Activated T-cell treated with anti-CD3 and anti-CD28 coated beads, Interleukin-2, amount 50 U/mL, for 4 hours (primary cell): ENCODE data around the gene MTG1. TPM values are rescaled to one million over a fixed set of nuclear protein-coding genes. Genes with fewer than 3 reads are reported as not detected.
A peak's percentile ranks its signal among the peaks of the same experiment; 100 is the strongest.

ENCODE experiments used
- ATAC-seq, 2 donors: fragments of 200-7000 bp; cut with Tn5 transposase; one replicate each; pipeline ENCODE4 v1.10.0; 2021
- DNase-seq: peaks from one replicate; pipeline ENCODE4 v3.0.0-alpha.2; 2020
- H3K27me3 Mint-ChIP-seq: one replicate; pipeline ENCODE4 v1.8.0; 2021; ENCODE audit warnings: low read depth, mixed read lengths
- H3K36me3 Mint-ChIP-seq: one replicate; pipeline ENCODE4 v1.8.0; 2022; ENCODE audit warnings: mixed read lengths; ENCODE audit not compliant: insufficient read depth
- H3K4me1 Mint-ChIP-seq: one replicate; pipeline ENCODE4 v1.8.0; 2021; ENCODE audit warnings: low read depth, mixed read lengths
- H3K4me3 Mint-ChIP-seq: one replicate; pipeline ENCODE4 v1.8.0; 2021; ENCODE audit warnings: mild to moderate bottlenecking, moderate library complexity, mixed read lengths
- H3K9me3 Mint-ChIP-seq: one replicate; pipeline ENCODE4 v1.8.0; 2021; ENCODE audit warnings: mixed read lengths
- total RNA-seq, 3 donors: library from RNA; stranded (reverse); gene quantifications; one replicate each; pipeline ENCODE4 v1.2.1, GENCODE V29; 2021

MTG1 gene
- total RNA-seq, 3 donors from 2014 or later = 60.3 to 68.1 (median 67.1) TPM

DNA sequence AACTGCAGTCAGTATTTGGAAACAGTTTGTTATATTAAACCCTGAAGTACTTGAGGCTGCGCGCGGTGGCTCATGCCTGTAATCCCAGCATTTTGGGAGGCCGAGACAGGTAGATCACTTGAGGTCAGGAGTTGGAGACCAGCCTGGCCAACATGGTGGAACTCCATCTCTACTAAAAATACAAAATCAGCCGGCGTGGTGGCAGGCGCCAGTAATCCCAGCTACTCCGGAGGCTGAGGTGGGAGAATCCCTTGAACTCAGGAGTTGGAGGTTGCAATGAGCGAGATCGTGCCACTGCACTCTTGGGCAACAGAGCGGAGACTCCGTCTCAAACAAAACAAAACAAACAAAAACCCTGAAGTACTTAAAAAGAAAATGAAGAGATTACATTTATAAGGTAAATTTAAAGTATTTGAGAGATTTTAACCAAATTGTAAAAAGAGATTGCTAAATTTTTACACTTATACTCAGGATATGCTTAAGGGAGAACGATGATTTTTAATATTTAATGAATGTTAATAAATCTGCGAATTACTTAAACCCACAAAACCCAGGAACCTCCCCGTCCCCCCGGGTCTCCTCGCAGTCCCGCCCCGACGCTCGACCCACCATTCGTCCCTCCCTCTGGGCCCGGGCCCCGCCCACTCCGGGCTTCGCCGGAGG, 425 bp upstream of the MTG1 start:
- Mint-ChIP-seq H3K9me3 (no peaks in the 10 kb centered on the region), H3K4me1 (peaks cover 56% of the 10 kb centered on the region), H3K36me3 (peaks cover 10% of the 10 kb centered on the region)

DNA sequence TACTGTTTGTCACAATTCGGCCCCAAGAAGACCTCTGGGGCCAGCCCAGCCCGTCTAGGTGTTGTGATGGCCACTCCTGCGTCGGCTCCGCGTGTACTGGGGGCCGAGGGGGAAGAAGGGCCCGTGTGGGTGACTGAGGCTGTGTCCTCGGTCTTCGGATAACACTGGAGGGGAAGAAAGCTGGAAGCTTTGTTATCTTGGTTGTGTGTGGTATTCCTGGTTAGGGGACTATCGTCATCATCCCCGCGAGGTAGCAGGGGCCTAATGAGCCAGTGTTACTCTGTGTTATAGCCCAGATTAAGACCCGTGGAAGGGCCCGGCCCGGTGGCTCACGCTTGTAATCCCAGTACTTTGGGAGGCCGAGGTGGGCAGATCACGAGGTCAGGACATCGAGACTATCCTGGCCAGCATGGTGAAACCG, 854 bp downstream of the MTG1 start:
- peaks cover 49% of the 10 kb centered on the region for H3K4me1 Mint-ChIP-seq
- H3K4me3 Mint-ChIP-seq = peak overlapping the region; percentile 91

More for the DNA sequence above, 425 bp upstream of the MTG1 start:
- no peaks in the 10 kb centered on the region for H3K27me3 Mint-ChIP-seq
- no peak for ATAC-seq
- H3K4me3 Mint-ChIP-seq = peak overlapping the region; percentile 91
- no peak for DNase-seq

DNA sequence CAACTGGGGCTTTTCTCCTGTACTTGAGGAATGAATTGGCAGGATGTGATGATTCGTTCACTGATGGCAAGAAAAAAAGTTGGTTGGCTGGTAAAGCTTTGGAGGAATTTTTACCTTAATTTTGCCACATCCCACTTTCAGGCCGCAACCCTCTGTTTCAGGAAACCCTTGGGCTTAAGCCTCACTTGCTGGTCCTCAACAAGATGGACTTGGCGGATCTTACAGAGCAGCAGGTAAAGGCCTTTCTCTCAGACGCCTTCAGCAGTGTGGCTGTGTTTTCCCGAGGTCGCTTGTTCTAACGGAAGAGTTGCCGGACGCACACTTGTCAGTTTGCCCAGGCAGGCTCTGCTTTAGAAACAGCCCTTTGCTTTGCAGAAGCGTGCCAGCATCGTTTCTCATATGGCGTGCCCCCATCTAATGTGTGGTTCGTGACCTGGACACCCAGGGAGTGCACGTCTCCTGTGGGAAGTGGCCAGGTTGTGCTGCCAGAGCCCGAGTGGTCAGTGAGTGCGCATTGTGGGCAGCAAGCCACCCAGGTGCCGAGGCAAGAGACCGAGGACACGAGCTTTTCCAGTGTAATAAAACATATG, 2.2 kb downstream of the MTG1 start:
- DNase-seq = no peak
- Mint-ChIP-seq H3K9me3 (no peaks in the 10 kb centered on the region), H3K4me3 (peak overlapping the region; percentile 91), H3K4me1 (peaks cover 45% of the 10 kb centered on the region), H3K27me3 (no peaks in the 10 kb centered on the region), H3K36me3 (peaks cover 18% of the 10 kb centered on the region)
- no peak for ATAC-seq

More for the DNA sequence above, 854 bp downstream of the MTG1 start:
- H3K9me3 Mint-ChIP-seq = no peaks in the 10 kb centered on the region
- no peaks in the 10 kb centered on the region for H3K27me3 Mint-ChIP-seq
- DNase-seq (no peak), ATAC-seq (no peak)
- peaks cover 16% of the 10 kb centered on the region for H3K36me3 Mint-ChIP-seq

- Mint-ChIP-seq H3K36me3 (peaks cover 29% of the 10 kb centered on the region), H3K4me1 (peaks cover 40% of the 10 kb centered on the region), H3K27me3 (no peaks in the 10 kb centered on the region), H3K4me3 (no peak overlapping the region), H3K9me3 (no peaks in the 10 kb centered on the region)
- ATAC-seq = no peak
- DNase-seq = no peak
Measured at GRCh38 chr10:133397938-133398337, 4.0 kb downstream of the MTG1 start.

DNA sequence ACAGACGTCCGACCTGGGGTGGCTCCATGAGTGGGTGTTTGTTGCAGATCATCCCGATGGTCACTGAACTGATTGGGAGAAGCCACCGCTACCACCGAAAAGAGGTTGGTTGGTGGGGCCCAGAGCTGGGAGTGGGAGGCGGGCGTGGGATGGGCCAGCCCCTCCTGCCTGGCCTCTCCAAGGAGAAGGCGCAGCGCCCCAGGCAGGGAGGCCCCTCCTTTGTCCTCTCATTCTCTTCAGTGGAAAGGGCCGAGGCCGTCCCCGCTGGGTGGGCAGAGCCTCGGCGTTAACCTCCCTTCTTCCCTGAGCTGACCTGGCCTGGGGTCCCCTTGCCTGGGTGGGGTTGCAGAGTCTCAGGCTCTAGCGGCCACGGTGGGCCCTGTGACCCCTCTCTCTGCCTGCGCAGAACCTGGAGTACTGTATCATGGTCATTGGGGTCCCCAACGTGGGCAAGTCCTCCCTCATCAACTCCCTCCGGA, 5.2 kb downstream of the MTG1 start:
- Mint-ChIP-seq H3K9me3 (no peaks in the 10 kb centered on the region), H3K4me1 (peaks cover 41% of the 10 kb centered on the region), H3K27me3 (no peaks in the 10 kb centered on the region), H3K36me3 (peaks cover 35% of the 10 kb centered on the region), H3K4me3 (no peak overlapping the region)
- DNase-seq (no peak), ATAC-seq (no peak)

GRCh38 chr10:133400624-133401424, 6.9 kb downstream of the MTG1 start:
- Mint-ChIP-seq H3K27me3 (no peaks in the 10 kb centered on the region), H3K36me3 (peaks cover 45% of the 10 kb centered on the region), H3K4me1 (peaks cover 41% of the 10 kb centered on the region), H3K4me3 (no peak overlapping the region), H3K9me3 (no peaks in the 10 kb centered on the region)
- ATAC-seq = peak; percentile 41 to 46
- no peak for DNase-seq

DNA sequence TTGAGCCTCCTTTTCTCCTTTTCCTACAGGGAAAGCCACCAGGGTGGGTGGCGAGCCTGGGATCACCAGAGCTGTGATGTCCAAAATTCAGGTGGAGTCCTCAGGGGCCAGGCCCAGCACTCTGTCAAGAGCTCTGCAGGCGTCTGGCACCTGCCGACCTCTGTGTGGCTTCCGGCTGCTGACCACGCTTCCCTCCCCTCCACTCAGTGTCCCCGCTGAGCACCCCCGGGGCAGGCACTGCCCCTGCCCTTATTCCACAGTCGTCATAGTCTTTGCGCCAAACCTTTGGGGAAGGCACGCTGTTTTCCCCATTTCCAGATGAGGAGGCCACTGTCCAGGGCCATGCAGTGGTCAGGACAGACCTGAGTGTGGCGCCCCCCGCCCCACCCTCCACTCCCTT, 7.5 kb downstream of the MTG1 start:
- Mint-ChIP-seq H3K27me3 (no peaks in the 10 kb centered on the region), H3K4me3 (no peak overlapping the region), H3K36me3 (peaks cover 49% of the 10 kb centered on the region), H3K4me1 (peaks cover 43% of the 10 kb centered on the region), H3K9me3 (no peaks in the 10 kb centered on the region)
- DNase-seq (no peak), ATAC-seq (no peak)

DNA sequence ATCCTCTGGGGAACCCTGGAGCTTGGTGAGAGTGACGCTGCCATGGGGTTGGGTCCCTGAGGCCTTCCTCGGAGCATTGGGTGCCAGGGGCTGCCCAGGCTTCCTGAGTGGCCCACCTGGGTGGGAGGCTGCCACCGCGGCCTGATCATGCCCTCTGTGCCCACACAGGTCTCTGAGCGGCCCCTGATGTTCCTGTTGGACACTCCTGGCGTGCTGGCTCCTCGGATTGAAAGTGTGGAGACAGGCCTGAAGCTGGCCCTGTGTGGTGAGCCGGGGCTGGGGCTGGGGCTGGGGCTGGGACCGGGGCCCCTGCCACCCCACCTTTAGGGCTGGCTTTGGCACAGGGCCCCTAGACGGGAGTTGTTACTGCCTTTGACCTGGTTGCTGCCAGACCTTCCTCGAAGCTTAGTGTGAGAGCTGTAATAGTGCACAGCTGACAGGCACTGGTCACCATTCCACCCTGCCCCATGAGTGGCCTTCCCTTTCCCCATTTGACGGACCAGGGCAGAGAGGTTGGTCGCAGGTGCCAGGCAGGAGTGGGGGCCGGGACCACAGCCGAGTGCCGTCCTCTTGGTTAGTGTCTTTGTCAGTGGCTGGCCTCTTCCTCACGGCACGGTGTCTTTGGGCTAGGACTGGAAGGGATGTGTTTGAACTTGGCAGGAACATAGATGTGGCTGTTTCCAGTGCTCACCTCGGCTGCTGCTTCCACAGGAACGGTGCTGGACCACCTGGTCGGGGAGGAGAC, 8.2 kb downstream of the MTG1 start:
- H3K4me3 Mint-ChIP-seq = no peak overlapping the region
- H3K36me3 Mint-ChIP-seq = peaks cover 53% of the 10 kb centered on the region
- no peaks in the 10 kb centered on the region for H3K27me3 Mint-ChIP-seq
- DNase-seq (no peak), ATAC-seq (no peak)
- no peaks in the 10 kb centered on the region for H3K9me3 Mint-ChIP-seq
- peaks cover 46% of the 10 kb centered on the region for H3K4me1 Mint-ChIP-seq

DNA sequence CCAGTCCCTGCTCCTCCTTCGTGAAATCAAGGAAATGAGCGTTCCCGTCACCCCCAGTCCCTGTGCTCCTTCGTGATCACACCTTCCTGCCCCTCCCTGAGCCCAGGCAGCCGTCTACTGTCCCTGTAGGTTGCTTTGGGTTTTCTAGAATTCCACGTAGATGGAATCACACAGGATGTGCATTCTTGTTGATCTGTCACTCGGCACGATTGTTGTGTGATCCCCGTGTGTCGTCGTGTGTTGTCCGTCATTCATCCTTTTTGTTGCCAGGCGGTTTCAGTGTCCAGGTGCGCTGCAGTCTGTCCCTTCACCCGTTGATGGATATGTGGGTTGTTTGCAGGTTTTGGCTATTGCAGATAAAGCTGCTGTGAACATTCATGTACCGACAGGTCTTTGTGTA, 9.4 kb downstream of the MTG1 start:
- DNase-seq (no peak), ATAC-seq (no peak)
- Mint-ChIP-seq H3K4me1 (peaks cover 48% of the 10 kb centered on the region), H3K9me3 (no peaks in the 10 kb centered on the region), H3K4me3 (no peak overlapping the region), H3K27me3 (no peaks in the 10 kb centered on the region), H3K36me3 (peaks cover 56% of the 10 kb centered on the region)

DNA sequence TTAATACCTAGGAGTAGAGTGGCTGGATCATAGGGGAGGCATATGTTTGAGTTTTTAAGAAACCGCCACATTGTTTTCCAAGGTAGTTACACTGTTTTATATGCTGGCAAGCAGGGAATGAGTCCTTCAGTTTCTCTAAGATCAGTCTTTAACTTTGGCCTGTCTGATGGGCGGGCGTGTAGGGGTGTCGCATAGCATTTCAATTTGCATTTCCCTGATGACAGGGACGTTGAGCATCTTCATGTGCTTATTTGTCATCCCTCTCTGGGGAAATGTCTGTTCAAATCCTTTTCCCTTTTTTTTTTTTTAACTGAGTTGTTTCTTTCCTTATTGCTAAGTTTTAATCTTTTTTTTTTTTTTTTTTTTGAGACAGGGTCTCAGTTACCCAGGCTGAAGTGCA, 9.8 kb downstream of the MTG1 start:
- Mint-ChIP-seq H3K4me1 (peaks cover 51% of the 10 kb centered on the region), H3K36me3 (peaks cover 58% of the 10 kb centered on the region), H3K27me3 (no peaks in the 10 kb centered on the region), H3K9me3 (no peaks in the 10 kb centered on the region), H3K4me3 (no peak overlapping the region)
- DNase-seq (no peak), ATAC-seq (no peak)

- Mint-ChIP-seq H3K4me3 (no peak overlapping the region), H3K36me3 (peaks cover 65% of the 10 kb centered on the region), H3K4me1 (peaks cover 55% of the 10 kb centered on the region), H3K9me3 (no peaks in the 10 kb centered on the region), H3K27me3 (no peaks in the 10 kb centered on the region)
- ATAC-seq = no peak
- DNase-seq = no peak
Measured at GRCh38 chr10:133405272-133405671, 11.3 kb downstream of the MTG1 start.

DNA sequence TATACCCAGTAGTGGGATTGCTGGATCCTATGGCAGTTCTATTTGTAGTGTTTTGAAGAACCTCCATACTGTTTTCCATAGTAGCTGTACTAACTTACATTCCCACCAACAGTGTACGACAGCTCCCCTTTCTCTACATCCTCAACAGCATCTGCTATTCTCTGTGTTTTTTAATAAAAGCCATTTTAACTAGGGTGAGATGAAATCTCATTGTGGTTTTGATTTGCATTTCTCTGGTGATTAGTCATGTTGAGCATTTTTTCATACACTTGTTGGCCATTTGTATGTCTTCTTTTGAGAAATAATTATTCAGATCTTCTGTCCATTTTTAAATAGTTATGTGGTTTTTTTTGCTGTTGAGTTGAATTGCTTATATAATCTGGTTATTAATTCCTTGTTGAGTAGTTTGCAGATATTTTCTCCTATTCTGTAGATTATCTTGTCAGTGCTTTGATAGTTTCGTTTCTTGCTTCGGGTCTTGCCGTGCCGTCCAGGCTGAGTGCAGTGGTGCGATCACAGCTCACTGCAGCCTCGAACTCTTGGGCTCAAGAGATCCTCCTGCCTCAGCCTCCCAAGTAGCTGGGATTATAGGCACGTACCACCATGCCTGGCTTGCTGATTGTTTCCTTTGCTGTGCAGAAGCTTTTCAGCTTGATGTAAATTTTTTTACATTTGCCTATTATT, 12.0 kb downstream of the MTG1 start:
- H3K4me3 Mint-ChIP-seq = no peak overlapping the region
- DNase-seq (no peak), ATAC-seq (peak; percentile 53 to 66)
- peaks cover 70% of the 10 kb centered on the region for H3K36me3 Mint-ChIP-seq
- H3K9me3 Mint-ChIP-seq = peaks cover 3% of the 10 kb centered on the region
- peaks cover 48% of the 10 kb centered on the region for H3K4me1 Mint-ChIP-seq
- H3K27me3 Mint-ChIP-seq = no peaks in the 10 kb centered on the region

DNA sequence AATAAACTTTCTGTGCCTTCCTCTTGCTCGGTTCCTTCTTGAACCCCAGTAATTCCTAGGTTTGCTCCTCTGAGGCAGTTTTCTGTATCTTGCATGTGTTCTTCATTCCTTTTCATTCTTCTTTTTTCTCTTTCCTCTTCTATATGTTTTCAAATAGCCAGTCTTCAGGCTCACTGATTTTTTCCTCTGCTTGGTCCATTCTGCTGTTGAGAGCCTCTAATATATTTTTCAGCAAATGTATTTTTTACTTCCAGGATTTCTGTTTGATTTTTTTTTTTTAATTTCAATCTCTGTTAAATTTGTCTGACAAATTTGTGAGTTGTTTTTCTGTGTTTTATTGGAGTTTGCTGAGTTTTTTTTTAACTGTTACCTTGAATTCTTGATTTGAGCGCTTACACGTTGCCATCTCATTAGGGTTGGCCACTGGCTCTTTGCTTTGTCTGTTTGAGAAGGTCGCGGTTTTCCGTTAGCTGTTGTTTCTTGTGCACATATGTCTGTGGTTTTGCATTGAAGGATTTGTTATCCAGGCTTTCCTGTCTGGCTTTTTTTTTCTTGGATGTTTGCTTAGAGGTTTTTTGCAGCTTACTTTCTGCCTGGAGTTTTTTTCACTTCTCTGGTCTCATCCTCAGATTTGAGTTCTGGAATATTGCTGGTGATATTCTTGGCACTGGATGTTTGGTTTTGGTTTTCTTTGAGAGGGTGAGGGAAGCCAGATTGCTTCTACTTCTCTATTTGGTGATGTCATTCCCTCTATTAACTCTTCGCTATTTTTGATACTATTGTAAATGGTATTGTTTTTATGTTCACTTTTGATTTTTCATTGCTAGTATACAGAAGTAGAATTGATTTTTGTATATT, 17.8 kb downstream of the MTG1 start:
- Mint-ChIP-seq H3K27me3 (no peaks in the 10 kb centered on the region), H3K4me3 (no peak overlapping the region), H3K9me3 (peaks cover 21% of the 10 kb centered on the region), H3K4me1 (peaks cover 23% of the 10 kb centered on the region), H3K36me3 (peaks cover 77% of the 10 kb centered on the region)
- DNase-seq (no peak), ATAC-seq (no peak)
